ENCODE data around the gene RGL4. TPM values are rescaled to one million over a fixed set of nuclear protein-coding genes. Genes with fewer than 3 reads are reported as not detected.

The RGL4 gene
- total RNA-seq, 2 donors from 2014 or later: 0.35 to 0.45 TPM

DNA sequence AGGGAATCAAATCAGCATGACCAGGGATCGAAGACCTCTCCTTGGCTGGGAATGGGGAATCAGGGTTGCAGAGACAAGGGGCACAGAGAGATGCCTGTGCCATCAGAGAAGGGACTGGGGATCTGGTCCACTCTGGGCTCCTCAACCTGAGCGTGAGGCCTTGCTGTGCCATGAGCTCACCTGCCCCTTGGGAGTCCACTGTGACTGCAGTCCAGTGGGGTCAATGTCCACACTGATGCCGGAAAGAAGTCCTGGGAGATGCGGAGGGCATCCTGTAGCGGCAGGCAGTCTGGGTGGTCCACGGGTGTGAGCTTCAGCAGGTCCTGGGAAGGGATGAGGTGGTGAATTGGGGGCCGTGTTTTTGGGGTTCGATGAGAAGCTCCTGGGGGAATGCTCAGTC lies 7.3 kb upstream of the RGL4 start:
- H3K36me3 ChIP-seq: no peaks in the 10 kb centered on the region

GRCh38 chr22:23684026-23684425 lies 6.8 kb upstream of the RGL4 start:
- no peaks in the 10 kb centered on the region for H3K36me3 ChIP-seq
- no peak overlapping the region for H3K9ac ChIP-seq (ENCODE audit: low read depth in 2 of 2, low read length in 2 of 2)
- no peaks in the 10 kb centered on the region for H3K9me3 ChIP-seq
- no peaks in the 10 kb centered on the region for H3K27me3 ChIP-seq
- no peak for DNase-seq
- no peak overlapping the region for H3K27ac ChIP-seq
- intact Hi-C loops (cut with DNase I): no loop called here
- H3K4me3 ChIP-seq: no peak overlapping the region
- H3K4me1 ChIP-seq: no peaks in the 10 kb centered on the region
- TF ChIP-seq, protein P1, sequence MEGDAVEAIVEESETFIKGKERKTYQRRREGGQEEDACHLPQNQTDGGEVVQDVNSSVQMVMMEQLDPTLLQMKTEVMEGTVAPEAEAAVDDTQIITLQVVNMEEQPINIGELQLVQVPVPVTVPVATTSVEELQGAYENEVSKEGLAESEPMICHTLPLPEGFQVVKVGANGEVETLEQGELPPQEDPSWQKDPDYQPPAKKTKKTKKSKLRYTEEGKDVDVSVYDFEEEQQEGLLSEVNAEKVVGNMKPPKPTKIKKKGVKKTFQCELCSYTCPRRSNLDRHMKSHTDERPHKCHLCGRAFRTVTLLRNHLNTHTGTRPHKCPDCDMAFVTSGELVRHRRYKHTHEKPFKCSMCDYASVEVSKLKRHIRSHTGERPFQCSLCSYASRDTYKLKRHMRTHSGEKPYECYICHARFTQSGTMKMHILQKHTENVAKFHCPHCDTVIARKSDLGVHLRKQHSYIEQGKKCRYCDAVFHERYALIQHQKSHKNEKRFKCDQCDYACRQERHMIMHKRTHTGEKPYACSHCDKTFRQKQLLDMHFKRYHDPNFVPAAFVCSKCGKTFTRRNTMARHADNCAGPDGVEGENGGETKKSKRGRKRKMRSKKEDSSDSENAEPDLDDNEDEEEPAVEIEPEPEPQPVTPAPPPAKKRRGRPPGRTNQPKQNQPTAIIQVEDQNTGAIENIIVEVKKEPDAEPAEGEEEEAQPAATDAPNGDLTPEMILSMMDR (IDR thresholded peaks at IDR 0.05): no peak

More for the DNA sequence above, 7.3 kb upstream of the RGL4 start:
- TF ChIP-seq, protein P1 (IDR thresholded peaks at IDR 0.05): no peak
- H3K27ac ChIP-seq: no peak overlapping the region
- H3K27me3 ChIP-seq: no peaks in the 10 kb centered on the region
- H3K4me1 ChIP-seq: no peaks in the 10 kb centered on the region
- no peaks in the 10 kb centered on the region for H3K9me3 ChIP-seq
- H3K9ac ChIP-seq (ENCODE audit: low read depth in 2 of 2, low read length in 2 of 2): no peak overlapping the region
- intact Hi-C loops (cut with DNase I): no loop called here
- no peak for DNase-seq
- H3K4me3 ChIP-seq: no peak overlapping the region

- no peaks in the 10 kb centered on the region for H3K4me1 ChIP-seq
- H3K9me3 ChIP-seq: no peaks in the 10 kb centered on the region
- intact Hi-C loops (cut with DNase I): no loop called here
- no peak overlapping the region for H3K27ac ChIP-seq
- no peak overlapping the region for H3K4me3 ChIP-seq
- no peak for DNase-seq
- H3K9ac ChIP-seq (ENCODE audit: low read depth in 2 of 2, low read length in 2 of 2): no peak overlapping the region
- no peaks in the 10 kb centered on the region for H3K36me3 ChIP-seq
- no peaks in the 10 kb centered on the region for H3K27me3 ChIP-seq
- TF ChIP-seq, protein P1 (IDR thresholded peaks at IDR 0.05): no peak
Measured at GRCh38 chr22:23684561-23685031, 6.2 kb upstream of the RGL4 start.

DNA sequence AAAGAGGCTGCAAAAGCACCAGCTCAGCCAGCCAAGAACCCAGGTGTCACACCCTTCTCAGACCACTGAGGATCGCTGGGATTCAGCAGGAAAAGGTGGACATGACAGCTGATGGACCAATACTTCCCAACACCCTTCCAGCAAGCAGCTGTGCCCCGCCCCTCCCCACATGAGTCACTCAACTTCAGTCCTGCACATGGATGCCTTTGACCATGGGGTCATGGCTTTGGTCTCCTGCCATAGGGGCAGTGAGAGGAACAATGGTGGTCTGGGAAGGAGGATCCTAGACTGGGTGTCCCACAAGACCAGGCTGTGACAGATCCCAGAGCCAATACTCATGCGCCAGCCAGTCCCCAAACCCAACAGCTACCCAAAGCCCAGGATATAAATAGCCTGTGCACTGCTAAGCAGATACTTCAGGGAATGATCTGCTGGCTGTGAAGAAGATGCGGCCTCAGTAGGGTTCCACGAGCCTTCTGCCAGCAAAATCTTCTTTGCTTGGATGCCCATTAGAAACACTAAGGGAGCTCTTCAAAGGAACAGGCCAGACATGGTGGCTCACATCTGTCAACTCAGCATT lies 5.5 kb upstream of the RGL4 start:
- no peak overlapping the region for H3K4me3 ChIP-seq
- no peak overlapping the region for H3K27ac ChIP-seq
- H3K36me3 ChIP-seq: no peaks in the 10 kb centered on the region
- no peak for DNase-seq
- H3K4me1 ChIP-seq: no peaks in the 10 kb centered on the region
- H3K27me3 ChIP-seq: no peaks in the 10 kb centered on the region
- no peak overlapping the region for H3K9ac ChIP-seq (ENCODE audit: low read depth in 2 of 2, low read length in 2 of 2)
- TF ChIP-seq, protein P1 (IDR thresholded peaks at IDR 0.05): no peak
- intact Hi-C loops (cut with DNase I): no loop called here
- no peaks in the 10 kb centered on the region for H3K9me3 ChIP-seq

- TF ChIP-seq, protein P1 (IDR thresholded peaks at IDR 0.05): no peak
- intact Hi-C loops (cut with DNase I): no loop called here
- no peak for DNase-seq
- Histone ChIP-seq H3K27ac (no peak overlapping the region), H3K27me3 (no peaks in the 10 kb centered on the region), H3K4me3 (no peak overlapping the region), H3K36me3 (no peaks in the 10 kb centered on the region), H3K9ac (ENCODE audit: low read depth in 2 of 2, low read length in 2 of 2) (no peak overlapping the region), H3K9me3 (no peaks in the 10 kb centered on the region), H3K4me1 (no peaks in the 10 kb centered on the region)
Measured at GRCh38 chr22:23686416-23687024, 4.3 kb upstream of the RGL4 start.

All from colonic mucosa (tissue), 4 donors.